GM19025 (cell line): ENCODE measurements around the gene PPP1R37.

ENCODE experiments used
- ATAC-seq: cut with Tn5 transposase; IDR thresholded peaks from one replicate; pipeline ENCODE4 v1.9.1; 2021; ENCODE audit warnings: mild to moderate bottlenecking, low read depth, moderate library complexity; ENCODE audit not compliant: unreplicated experiment

Gene PPP1R37

DNA sequence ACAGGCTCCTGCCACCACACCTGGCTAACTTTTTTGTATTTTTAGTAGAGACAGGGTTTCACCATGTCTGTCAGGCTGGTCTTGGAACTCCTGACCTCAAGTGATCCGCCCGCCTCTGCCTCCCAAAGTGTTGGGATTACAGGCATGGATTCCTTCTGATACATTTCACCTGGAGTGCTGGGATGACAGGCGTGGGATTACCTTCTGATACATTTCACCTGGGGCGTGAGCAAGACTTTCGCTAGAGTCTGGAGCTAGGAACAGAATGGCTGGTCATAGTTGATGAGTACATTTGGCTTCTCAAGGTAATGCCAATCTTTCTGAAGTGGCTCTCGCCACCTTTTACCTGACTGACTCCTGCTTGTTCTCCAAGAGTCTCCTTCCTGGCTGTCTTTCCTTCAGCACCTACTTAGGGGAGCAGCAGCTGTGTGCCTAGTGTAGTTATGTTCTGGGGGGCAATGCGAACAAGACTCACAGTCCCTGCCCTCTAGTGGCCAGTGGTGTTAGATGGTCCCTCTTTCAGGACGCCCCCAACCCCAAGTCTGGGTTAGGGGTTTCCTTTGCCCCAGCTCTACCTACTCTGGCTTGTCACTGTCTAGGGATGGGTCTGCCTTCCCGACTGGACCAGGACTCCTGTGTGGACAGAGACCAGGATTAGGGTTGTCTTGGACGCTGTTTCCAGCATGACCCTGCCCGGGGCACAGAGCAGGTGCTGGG is 19.3 kb downstream of the PPP1R37 start:
- ATAC-seq: no peak

GRCh38 chr19:45113628-45114027 is 20.6 kb downstream of the PPP1R37 start:
- no peak for ATAC-seq

- no peak for ATAC-seq
Measured at GRCh38 chr19:45114116-45114515, 21.1 kb downstream of the PPP1R37 start.

- ATAC-seq: no peak
Measured at GRCh38 chr19:45115809-45116615, 23.0 kb downstream of the PPP1R37 start.

GRCh38 chr19:45117167-45117594 is 24.2 kb downstream of the PPP1R37 start:
- ATAC-seq: no peak

DNA sequence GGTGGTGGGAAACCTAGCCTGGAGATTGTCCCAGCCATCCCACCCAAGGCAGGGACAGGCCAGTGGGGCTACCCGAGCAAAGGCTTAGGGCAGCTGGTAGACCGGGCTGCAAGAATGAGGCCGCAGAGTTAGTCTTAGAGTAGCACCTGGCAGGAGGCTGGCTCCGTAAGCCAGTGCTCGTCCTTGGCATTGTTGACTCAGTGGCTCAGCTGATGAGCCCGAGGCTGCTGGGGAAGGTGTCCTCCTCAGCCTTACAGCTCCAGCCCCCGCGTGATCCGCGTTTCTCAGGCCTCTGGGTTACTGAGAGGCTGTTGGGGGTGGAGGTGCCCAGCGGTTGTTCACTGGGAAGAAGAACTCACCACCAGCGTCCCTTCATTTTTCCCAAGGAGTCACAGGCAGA is 24.7 kb downstream of the PPP1R37 start:
- no peak for ATAC-seq

GRCh38 chr19:45118106-45118505 is 25.1 kb downstream of the PPP1R37 start:
- ATAC-seq: no peak

- ATAC-seq: peak; percentile 56
Measured at GRCh38 chr19:45118591-45119355, 25.8 kb downstream of the PPP1R37 start.

GRCh38 chr19:45119582-45119981 is 26.6 kb downstream of the PPP1R37 start:
- no peak for ATAC-seq

GRCh38 chr19:45121827-45122345 is 28.9 kb downstream of the PPP1R37 start:
- no peak for ATAC-seq

GRCh38 chr19:45122832-45123231 is 29.9 kb downstream of the PPP1R37 start:
- no peak for ATAC-seq

- ATAC-seq: no peak
Measured at GRCh38 chr19:45123440-45123850, 30.5 kb downstream of the PPP1R37 start.

GRCh38 chr19:45124021-45124420 is 31.0 kb downstream of the PPP1R37 start:
- no peak for ATAC-seq

- no peak for ATAC-seq
Measured at GRCh38 chr19:45125360-45125759, 32.4 kb downstream of the PPP1R37 start.

GRCh38 chr19:45125975-45126493 is 33.1 kb downstream of the PPP1R37 start:
- no peak for ATAC-seq

GRCh38 chr19:45126654-45127053 is 33.7 kb downstream of the PPP1R37 start:
- no peak for ATAC-seq

GRCh38 chr19:45128146-45128545 is 35.2 kb downstream of the PPP1R37 start:
- no peak for ATAC-seq

DNA sequence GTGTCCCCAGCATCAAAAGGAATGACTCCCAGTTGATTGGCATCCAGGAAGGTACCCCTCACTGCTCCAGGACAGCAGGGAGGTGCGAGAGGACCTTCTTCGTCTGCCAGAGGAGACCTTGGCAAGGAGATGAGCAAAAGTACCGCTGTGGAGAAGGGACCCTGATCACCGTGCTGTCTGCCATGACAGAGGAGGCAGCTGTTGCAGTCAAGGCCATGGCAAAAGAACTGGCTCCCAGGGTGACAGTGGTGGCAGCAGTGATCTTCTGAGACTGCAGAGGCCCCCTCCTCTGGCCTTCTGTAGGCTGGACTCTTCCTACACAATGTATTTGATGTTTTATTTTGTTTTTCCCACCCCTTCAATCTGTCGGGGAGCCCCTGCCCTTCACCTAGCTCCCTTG is 35.8 kb downstream of the PPP1R37 start:
- ATAC-seq: no peak

DNA sequence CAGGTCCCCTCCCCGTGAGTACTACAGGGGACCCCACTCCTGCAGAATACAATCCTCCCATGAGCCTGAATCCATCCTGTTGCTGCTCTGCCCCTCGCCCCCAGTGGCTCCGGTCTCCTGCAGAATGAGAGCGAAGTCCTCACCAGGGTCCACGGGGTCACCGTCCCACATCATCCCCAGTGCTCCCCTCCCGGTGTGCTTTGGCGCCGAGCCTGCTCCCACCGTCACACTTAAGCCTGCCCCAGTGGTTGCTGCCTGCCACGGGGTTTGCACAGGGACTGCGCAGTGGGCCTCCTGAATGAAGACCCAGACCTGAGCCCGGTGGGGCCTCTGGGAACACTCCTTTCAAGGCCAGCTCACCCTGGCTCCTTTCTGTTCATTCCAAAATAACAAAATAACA is 37.3 kb downstream of the PPP1R37 start:
- ATAC-seq: no peak

DNA sequence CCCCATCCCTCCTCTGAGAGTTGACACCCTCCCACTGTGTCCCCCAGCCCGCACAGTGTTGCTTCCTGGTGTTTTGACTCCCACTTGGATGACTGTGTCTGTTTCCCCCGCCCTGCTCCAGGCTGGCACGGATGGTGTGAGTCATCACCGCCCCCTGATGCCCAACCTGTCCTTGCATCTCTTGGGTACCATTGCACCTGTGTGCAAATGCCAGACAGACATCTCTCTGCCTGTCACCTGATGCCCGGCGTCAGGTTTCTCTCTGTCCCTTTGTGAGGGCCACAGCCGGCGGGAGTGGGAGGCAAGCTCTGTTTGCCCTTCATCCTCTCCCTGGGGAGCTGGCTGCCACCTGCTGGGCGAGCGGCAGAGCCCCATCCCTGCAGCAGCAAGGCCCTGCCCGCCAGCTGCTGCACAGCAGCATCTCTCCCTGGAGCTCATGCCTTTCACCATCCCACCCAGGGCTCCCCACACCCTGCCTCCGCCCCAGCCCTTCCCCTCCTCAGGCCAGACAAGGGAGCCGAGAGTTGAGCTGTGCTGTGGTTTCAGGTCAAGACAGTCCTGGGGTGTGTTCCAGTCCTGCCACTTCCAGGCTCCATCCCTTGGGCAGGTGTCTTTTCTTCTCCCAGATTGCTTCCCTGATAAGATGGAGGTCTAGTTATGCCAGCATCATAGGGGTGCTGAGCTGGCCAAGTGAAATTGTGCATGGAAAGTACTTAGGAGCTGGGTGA is 38.1 kb downstream of the PPP1R37 start:
- no peak for ATAC-seq
